ENCODE measurements around the gene BCL11A.

BCL11A gene

DNA sequence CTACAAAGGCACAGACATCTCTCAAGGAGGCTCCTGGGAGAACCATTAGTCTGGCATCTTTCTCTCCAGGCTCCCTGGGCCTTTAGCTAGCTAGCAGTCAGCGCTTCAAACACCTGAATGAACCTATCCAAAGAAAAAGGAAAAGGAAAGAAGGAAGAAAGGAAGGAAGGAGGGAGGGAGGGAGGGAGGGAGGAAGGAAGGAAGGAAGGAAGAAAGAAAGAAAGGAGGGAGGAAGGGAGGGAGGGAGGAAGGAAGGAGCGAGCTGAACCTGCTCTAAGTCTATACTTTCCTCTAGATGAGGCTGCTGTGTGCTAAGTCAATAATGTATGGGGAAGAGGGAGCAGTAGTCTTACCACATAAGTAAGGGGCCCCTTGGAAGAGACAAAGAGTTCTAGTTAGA, 5.1 kb upstream of the BCL11A start:
- Histone ChIP-seq H3K4me2 (ENCODE audit: low read depth, low read length, poor library complexity, severe bottlenecking) (no peak overlapping the region), H3K36me3 (ENCODE audit: low read length) (no peaks in the 10 kb centered on the region), H3K79me2 (ENCODE audit: insufficient read depth, low read length) (peaks cover 11% of the 10 kb centered on the region; the same call in 1 of the 2 replicates), H3K4me3 (ENCODE audit: insufficient read depth, low read length, poor library complexity, severe bottlenecking) (no peak overlapping the region), H3K9me3 (ENCODE audit: insufficient read depth, low read length) (no peaks in the 10 kb centered on the region), H3K27ac (ENCODE audit: low read depth, low read length) (no peak overlapping the region), H3K9ac (ENCODE audit: low read length) (no peak overlapping the region), H4K20me1 (ENCODE audit: low read depth, low read length) (no peaks in the 10 kb centered on the region), H3K9me2 (replicated peaks; ENCODE audit: insufficient read depth, low read length) (no peaks in the 10 kb centered on the region), H3F3A (ENCODE audit: insufficient read depth) (peaks cover 16% of the 10 kb centered on the region), H3K27me3 (ENCODE audit: low read length) (no peaks in the 10 kb centered on the region), H2AFZ (ENCODE audit: low read depth, low read length, severe bottlenecking) (no peak overlapping the region)
- TF ChIP-seq CTCF (IDR thresholded peaks at IDR 0.05; ENCODE audit: insufficient read depth, low read length, poor library complexity, severe bottlenecking) = no peak
- no peak for TF ChIP-seq EZH2phosphoT487 (conservative IDR thresholded peaks at IDR 0.05; ENCODE audit: low read length)

- H2AFZ ChIP-seq (ENCODE audit: low read depth, low read length, severe bottlenecking) = peak overlapping the region; percentile 13
- H3K9ac ChIP-seq (ENCODE audit: low read length) = peak overlapping the region; percentile 91
- H3K79me2 ChIP-seq (ENCODE audit: insufficient read depth, low read length) = peaks cover 22% of the 10 kb centered on the region
- peaks cover 16% of the 10 kb centered on the region for H3F3A ChIP-seq (ENCODE audit: insufficient read depth)
- no peaks in the 10 kb centered on the region for H3K27me3 ChIP-seq (ENCODE audit: low read length)
- no peak for TF ChIP-seq EZH2phosphoT487 (conservative IDR thresholded peaks at IDR 0.05; ENCODE audit: low read length)
- no peak for TF ChIP-seq CTCF (IDR thresholded peaks at IDR 0.05; ENCODE audit: insufficient read depth, low read length, poor library complexity, severe bottlenecking)
- H3K27ac ChIP-seq (ENCODE audit: low read depth, low read length) = peak overlapping the region; percentile 97; the same call in 1 of the 2 replicates
- H3K9me2 ChIP-seq (replicated peaks; ENCODE audit: insufficient read depth, low read length) = no peaks in the 10 kb centered on the region
- H4K20me1 ChIP-seq (ENCODE audit: low read depth, low read length) = no peaks in the 10 kb centered on the region
- H3K9me3 ChIP-seq (ENCODE audit: insufficient read depth, low read length) = no peaks in the 10 kb centered on the region
- H3K4me3 ChIP-seq (ENCODE audit: insufficient read depth, low read length, poor library complexity, severe bottlenecking) = peak overlapping the region; percentile 84
- no peaks in the 10 kb centered on the region for H3K36me3 ChIP-seq (ENCODE audit: low read length)
- peak overlapping the region; percentile 100 for H3K4me2 ChIP-seq (ENCODE audit: low read depth, low read length, poor library complexity, severe bottlenecking)
These were observed 4.0 kb upstream of the BCL11A start for GRCh38 chr2:60557486-60557864.

DNA sequence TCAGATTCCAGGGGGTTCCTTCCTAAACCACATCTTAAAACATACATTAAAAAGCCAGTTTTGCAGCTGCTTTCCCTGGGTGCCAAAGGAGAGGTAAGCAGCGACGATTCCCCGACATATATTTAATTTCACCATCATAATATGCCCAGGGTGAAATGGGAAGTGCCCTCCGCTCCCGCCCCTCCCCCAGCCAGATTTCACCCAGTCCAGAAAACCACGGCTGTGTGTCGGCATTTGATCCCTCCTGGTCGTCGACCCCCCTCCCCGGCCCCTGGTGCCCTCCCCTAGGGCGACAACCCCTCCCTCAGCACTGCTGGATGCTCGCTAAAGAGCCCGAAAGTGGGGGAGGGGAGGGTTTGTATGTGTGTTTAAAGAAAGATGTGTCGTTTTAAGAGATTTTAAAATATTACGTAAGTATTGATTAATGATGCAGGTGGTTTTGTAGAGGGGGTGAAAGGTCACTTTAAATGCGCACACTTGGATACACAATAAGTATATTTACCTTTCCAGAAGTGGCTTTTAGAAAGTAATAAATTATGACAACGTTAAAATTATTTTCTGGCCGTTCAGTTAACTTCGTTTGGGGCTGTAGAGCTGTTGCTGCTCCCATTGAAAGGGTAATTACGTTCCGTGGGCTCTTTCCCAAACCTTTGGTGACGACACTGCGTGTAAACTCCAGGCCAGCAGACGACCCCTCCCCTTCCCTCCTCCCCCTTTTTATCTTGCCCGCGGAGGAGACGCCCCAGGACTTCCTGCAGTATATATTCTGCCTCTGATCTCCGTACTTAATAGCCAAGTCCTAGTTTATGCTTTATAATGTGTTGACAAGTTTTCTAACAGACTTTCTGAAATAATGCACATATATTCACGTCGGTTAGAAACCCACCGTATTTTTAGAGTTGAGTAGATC, 3.4 kb upstream of the BCL11A start:
- Histone ChIP-seq H3K9me2 (replicated peaks; ENCODE audit: insufficient read depth, low read length) (no peaks in the 10 kb centered on the region), H3K27ac (ENCODE audit: low read depth, low read length) (peak overlapping the region; percentile 97), H3K9me3 (ENCODE audit: insufficient read depth, low read length) (no peaks in the 10 kb centered on the region), H3K4me3 (ENCODE audit: insufficient read depth, low read length, poor library complexity, severe bottlenecking) (peak overlapping the region; percentile 84), H2AFZ (ENCODE audit: low read depth, low read length, severe bottlenecking) (peak overlapping the region; percentile 13), H3K79me2 (ENCODE audit: insufficient read depth, low read length) (peaks cover 28% of the 10 kb centered on the region), H4K20me1 (ENCODE audit: low read depth, low read length) (no peaks in the 10 kb centered on the region), H3F3A (ENCODE audit: insufficient read depth) (peaks cover 18% of the 10 kb centered on the region), H3K9ac (ENCODE audit: low read length) (peak overlapping the region; percentile 91), H3K4me2 (ENCODE audit: low read depth, low read length, poor library complexity, severe bottlenecking) (peak overlapping the region; percentile 100), H3K36me3 (ENCODE audit: low read length) (no peaks in the 10 kb centered on the region), H3K27me3 (ENCODE audit: low read length) (no peaks in the 10 kb centered on the region)
- no peak for TF ChIP-seq EZH2phosphoT487 (conservative IDR thresholded peaks at IDR 0.05; ENCODE audit: low read length)

DNA sequence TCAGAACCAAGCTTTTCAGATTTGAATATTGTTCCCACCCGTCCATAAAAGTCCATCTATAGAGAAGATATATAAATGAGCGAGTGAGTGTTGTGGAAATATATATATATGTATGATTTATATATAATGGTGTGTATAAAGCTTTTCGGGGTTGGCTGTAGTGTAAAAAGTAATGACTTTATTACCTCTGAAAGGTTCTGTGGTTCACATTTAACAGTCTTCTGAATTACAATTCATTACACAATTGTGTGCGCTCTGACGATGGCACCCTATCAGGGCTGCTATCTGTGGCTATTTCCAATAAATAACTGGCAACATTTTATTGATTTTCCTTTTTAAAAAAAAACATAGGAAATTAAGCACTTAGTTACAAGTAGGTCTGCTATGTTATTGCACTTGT, 2.7 kb upstream of the BCL11A start:
- Histone ChIP-seq H3K9me2 (replicated peaks; ENCODE audit: insufficient read depth, low read length) (no peaks in the 10 kb centered on the region), H3K27ac (ENCODE audit: low read depth, low read length) (peak overlapping the region; percentile 97), H2AFZ (ENCODE audit: low read depth, low read length, severe bottlenecking) (peak overlapping the region; percentile 13), H3F3A (ENCODE audit: insufficient read depth) (peaks cover 23% of the 10 kb centered on the region), H3K36me3 (ENCODE audit: low read length) (no peaks in the 10 kb centered on the region), H3K9ac (ENCODE audit: low read length) (peak overlapping the region; percentile 91), H3K4me3 (ENCODE audit: insufficient read depth, low read length, poor library complexity, severe bottlenecking) (peak overlapping the region; percentile 84), H3K9me3 (ENCODE audit: insufficient read depth, low read length) (no peaks in the 10 kb centered on the region), H3K27me3 (ENCODE audit: low read length) (no peaks in the 10 kb centered on the region), H3K79me2 (ENCODE audit: insufficient read depth, low read length) (peaks cover 33% of the 10 kb centered on the region), H3K4me2 (ENCODE audit: low read depth, low read length, poor library complexity, severe bottlenecking) (peak overlapping the region; percentile 100), H4K20me1 (ENCODE audit: low read depth, low read length) (no peaks in the 10 kb centered on the region)
- TF ChIP-seq EZH2phosphoT487 (conservative IDR thresholded peaks at IDR 0.05; ENCODE audit: low read length) (no peak), CTCF (IDR thresholded peaks at IDR 0.05; ENCODE audit: insufficient read depth, low read length, poor library complexity, severe bottlenecking) (no peak)

All from SU-DHL-6 (cell line).